Measurements from ENCODE around the gene ITIH2. TPM values are rescaled to one million over a fixed set of nuclear protein-coding genes. Genes with fewer than 3 reads are reported as not detected.

The ITIH2 gene
- total RNA-seq, 2 experiments from 2014 or later: not detected

GRCh38 chr10:7697426-7697825, 5.7 kb upstream of the ITIH2 start:
- Mint-ChIP-seq H3K27me3 (peaks cover 9% of the 10 kb centered on the region), H3K4me3 (no peak overlapping the region), H3K27ac (no peak overlapping the region), H3K36me3 (ENCODE audit: low read depth) (peaks cover 7% of the 10 kb centered on the region), H3K4me1 (ENCODE audit: low read depth) (no peaks in the 10 kb centered on the region), H3K9me3 (peaks cover 8% of the 10 kb centered on the region)
- intact Hi-C loops (cut with micrococcal nuclease): no loop called here
- TF ChIP-seq CTCF (IDR thresholded peaks at IDR 0.05): no peak
- DNase-seq (no peak), ATAC-seq (no peak)
- ChIA-PET POLR2A (no interaction called here), CTCF (interaction anchor here (4.0 kb wide), 1 partner anchor 10 kb away, joined by 22 read pairs; no protein-coding TSS in a partner anchor)

GRCh38 chr10:7700577-7701125, 2.5 kb upstream of the ITIH2 start:
- Mint-ChIP-seq H3K27me3 (peaks cover 23% of the 10 kb centered on the region), H3K4me1 (ENCODE audit: low read depth) (no peaks in the 10 kb centered on the region), H3K27ac (no peak overlapping the region), H3K4me3 (no peak overlapping the region), H3K36me3 (ENCODE audit: low read depth) (no peaks in the 10 kb centered on the region), H3K9me3 (no peaks in the 10 kb centered on the region)
- ATAC-seq (no peak), DNase-seq (no peak)
- ChIA-PET POLR2A (no interaction called here), CTCF (interaction anchor here (1.1 to 4.0 kb wide), 3 partner anchors 13 to 175 kb away, joined by 3 to 22 read pairs (median 5); no protein-coding TSS in a partner anchor)
- intact Hi-C loops (cut with micrococcal nuclease): no loop called here
- TF ChIP-seq CTCF (IDR thresholded peaks at IDR 0.05): no peak

GRCh38 chr10:7701158-7701742, 1.9 kb upstream of the ITIH2 start:
- Mint-ChIP-seq H3K36me3 (ENCODE audit: low read depth) (no peaks in the 10 kb centered on the region), H3K4me1 (ENCODE audit: low read depth) (no peaks in the 10 kb centered on the region), H3K27me3 (peaks cover 25% of the 10 kb centered on the region), H3K9me3 (no peaks in the 10 kb centered on the region), H3K4me3 (no peak overlapping the region), H3K27ac (no peak overlapping the region)
- DNase-seq (no peak), ATAC-seq (no peak)
- ChIA-PET CTCF (interaction anchor here (1.4 to 4.0 kb wide), 2 partner anchors 13 to 176 kb away, joined by 5 to 22 read pairs; no protein-coding TSS in a partner anchor), POLR2A (no interaction called here)
- no peak for TF ChIP-seq CTCF (IDR thresholded peaks at IDR 0.05)
- intact Hi-C loops (cut with micrococcal nuclease): no loop called here

DNA sequence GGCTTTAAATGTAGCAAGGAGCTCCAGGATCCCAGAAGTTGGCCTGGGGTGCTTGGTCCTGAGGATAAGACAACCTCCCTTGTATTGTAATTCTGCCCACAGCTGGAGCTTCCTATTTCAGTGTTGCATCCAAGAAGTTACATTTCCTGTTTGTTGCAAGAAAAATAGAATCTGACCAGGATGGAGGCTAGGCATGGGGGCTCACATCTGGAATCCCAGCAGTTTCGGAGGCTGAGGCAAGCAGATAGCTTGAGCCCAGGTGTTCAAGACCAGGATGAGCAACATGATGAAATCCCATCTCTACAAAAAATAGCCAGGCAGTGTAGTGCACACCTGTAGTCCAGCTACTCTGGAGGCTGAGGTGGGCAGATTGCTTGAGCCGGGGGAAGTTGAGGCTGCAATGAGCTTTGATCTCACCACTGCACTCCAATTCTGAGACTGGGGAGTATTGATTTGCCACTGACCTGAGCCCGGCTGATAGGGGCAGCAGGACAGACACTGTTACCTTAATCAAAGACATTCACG, 766 bp upstream of the ITIH2 start:
- no peak for TF ChIP-seq CTCF (IDR thresholded peaks at IDR 0.05)
- Mint-ChIP-seq H3K36me3 (ENCODE audit: low read depth) (no peaks in the 10 kb centered on the region), H3K4me1 (ENCODE audit: low read depth) (no peaks in the 10 kb centered on the region), H3K4me3 (no peak overlapping the region), H3K27me3 (peaks cover 25% of the 10 kb centered on the region), H3K27ac (no peak overlapping the region), H3K9me3 (no peaks in the 10 kb centered on the region)
- ATAC-seq (no peak), DNase-seq (no peak)
- intact Hi-C loops (cut with micrococcal nuclease): no loop called here
- CTCF ChIA-PET: interaction anchor here (1.3 kb wide), 1 partner anchor 177 kb away, joined by 3 read pairs; no protein-coding TSS in a partner anchor
- POLR2A ChIA-PET: no interaction called here

Measured in activated CD8-positive, alpha-beta T cell treated with anti-CD3 and anti-CD28 coated beads for 36 hours (primary cell).